K562 treated with DMSO at 1 percent for 12 hours (cell line): ENCODE results near the gene MAPK14. TPM values are rescaled to one million over a fixed set of nuclear protein-coding genes. Genes with fewer than 3 reads are reported as not detected.

Experiments used
- total RNA-seq: library from RNA; unstranded; fragments of 300-600 nt; gene quantifications from 2 replicates; pipeline ENCODE4 v1.2.3, GENCODE V29; 2022; ENCODE audit not compliant: insufficient read depth

Gene MAPK14
- total RNA-seq, result 23.8 and 46.0 TPM in 2 replicates

GRCh38 chr6:36027501-36028087 is at the start of gene MAPK14:
Gene MAPK14, plus strand, starts transcription at chr6:36027808. Its CDS starts 350 bp downstream, at chr6:36028158.

DNA sequence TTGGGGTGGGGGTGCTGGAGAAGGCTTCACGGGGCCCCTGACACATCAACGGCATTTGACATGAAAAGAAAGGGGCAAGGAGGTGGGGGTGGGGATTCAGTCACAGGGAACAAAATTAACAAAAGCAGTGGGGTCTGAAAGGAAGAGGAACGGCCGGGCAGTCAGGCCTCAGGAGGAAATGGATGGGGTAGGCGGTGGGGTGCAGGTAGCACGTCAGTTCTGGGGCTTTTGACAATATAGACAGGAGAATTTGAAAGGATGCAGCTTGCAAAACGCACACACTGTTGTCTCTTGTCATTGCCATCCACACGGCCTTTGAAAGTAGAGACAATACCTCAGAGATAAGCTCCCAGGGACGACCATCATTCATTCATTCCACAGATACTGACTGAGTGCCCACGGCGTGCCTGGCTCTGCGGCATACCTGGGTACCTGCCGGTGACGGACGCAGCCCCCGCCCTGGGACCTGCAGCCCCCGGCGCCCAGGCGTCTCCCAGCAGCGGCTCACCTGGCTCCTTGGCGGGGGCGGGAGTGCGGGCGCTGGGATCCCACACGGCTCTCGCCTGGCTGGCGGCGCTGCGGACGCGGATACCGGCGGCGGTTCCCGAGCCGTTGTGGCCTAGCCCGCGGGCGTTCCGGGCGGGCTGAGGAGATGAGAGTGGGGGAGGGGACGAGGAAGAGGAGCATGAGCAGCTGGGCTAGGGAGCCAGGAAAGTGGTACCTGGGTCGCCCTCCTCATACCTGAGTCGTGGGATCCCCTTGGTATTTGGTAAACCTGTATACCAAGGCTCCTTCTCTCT is 3.4 kb upstream of the MAPK14 start, which contains the start of gene SLC26A8:
TSS of gene SLC26A8 (minus strand) at position 646 of the 800 bp plus-strand sequence. CDS start 4,934 bp downstream, outside the sequence.

DNA sequence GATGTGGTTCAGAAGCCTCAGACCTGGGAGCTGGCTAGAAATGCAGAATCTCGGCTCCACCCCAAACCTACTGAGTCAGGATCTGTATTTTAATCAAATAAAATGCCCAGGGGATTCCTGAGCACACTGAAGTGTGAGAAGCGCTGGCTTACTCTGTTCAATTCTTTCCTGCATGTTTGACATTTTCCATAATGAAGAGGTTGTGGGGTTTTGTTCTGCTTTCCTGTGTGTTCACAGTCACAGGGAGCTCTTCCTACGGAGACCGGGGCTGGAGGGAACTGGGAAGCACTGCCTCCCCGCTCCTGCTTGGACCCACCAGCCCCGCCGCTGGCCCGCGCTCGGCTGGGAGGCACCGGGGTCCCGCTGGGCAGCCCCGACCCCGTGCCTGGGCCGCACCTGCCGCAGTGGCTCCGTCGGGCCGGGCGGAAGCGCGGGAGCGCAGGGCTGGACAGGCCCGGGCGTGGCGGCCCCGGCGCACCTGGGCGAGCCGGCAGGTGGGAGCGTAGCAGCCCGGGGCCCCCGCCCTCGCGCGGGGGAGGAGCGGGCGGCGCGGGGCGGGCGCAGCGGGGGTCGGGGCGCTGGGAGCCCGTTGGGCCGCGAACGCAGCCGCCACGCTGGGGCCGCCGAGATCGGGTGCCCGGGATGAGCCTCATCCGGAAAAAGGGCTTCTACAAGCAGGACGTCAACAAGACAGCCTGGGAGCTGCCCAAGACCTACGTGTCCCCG is 102.5 kb downstream of the MAPK14 start, which contains the start of gene MAPK13:
TSS of gene MAPK13 (plus strand) at position 573 of the 726 bp plus-strand sequence. CDS start at position 643, 70 bp downstream.

Other genes with a start within 250 kb of the MAPK14 start
- gene CLPSL1, start 246.8 kb upstream of the MAPK14 start, total RNA-seq, result not detected in 2 replicates
- gene CLPS, start 230.5 kb upstream of the MAPK14 start, total RNA-seq, result not detected in 2 replicates
- not detected in 2 replicates for gene LHFPL5, start 222.5 kb upstream of the MAPK14 start, total RNA-seq
- gene SRPK1, start 106.7 kb upstream of the MAPK14 start, total RNA-seq, result 16.0 and 53.7 TPM in 2 replicates
- gene SLC26A8, start 3.2 kb upstream of the MAPK14 start, total RNA-seq, result not detected in 2 replicates
- gene MAPK13, start 102.7 kb downstream of the MAPK14 start, total RNA-seq, result 3.0 TPM in 1 of 2 replicates, not detected in the other
- gene BRPF3, start 168.9 kb downstream of the MAPK14 start, total RNA-seq, result 11.2 and 32.3 TPM in 2 replicates
- 0.49 and 1.0 TPM in 2 replicates for gene PNPLA1, start 242.3 kb downstream of the MAPK14 start, total RNA-seq